Endothelial cell of umbilical vein (primary cell): ENCODE measurements around the gene CDCA3. TPM values are rescaled to one million over a fixed set of nuclear protein-coding genes. Genes with fewer than 3 reads are reported as not detected.
A peak's percentile ranks its signal among the peaks of the same experiment; 100 is the strongest.
"Not testable (repeated sequence)": the region's sequence is repeated elsewhere in the genome, so short reads cannot be mapped to it uniquely, and the experiment has no call there.

Experiments used
- BruUV-seq: library from RNA; stranded (reverse); fragments of 400-500 nt; replicated peaks from 2 replicates; lab custom pipeline; 2021; lab: Mats Ljungman, UMichigan
- CTCF ChIA-PET: fragments of 300-600, 350-600 bp; sonication (Branson Sonifier 250); formaldehyde crosslinking; loops from one replicate; lab custom pipeline; 2021; ENCODE audit warnings: antibody characterized with exemption, inconsistent platforms; lab: Charles Lee
- POLR2A ChIA-PET: fragments of 300-600, 350-600 bp; sonication (Branson Sonifier 250); formaldehyde crosslinking; loops from one replicate; lab custom pipeline; 2021; ENCODE audit warnings: antibody characterized with exemption, inconsistent platforms; lab: Charles Lee
- DNase-seq: peaks from one replicate; pipeline ENCODE4 v3.0.0-alpha.2; 2011; ENCODE audit warnings: low read depth, low spot score
- FAIRE-seq: peaks from 2 replicates; lab custom pipeline; 2011; peaks lifted over from hg19 to GRCh38; lab: Jason Lieb, UNC
- H2AFZ ChIP-seq: 2 replicates; pipeline ENCODE4 v1.6.0; 2012; ENCODE audit warnings: low read depth, low read length, control low read depth, inconsistent platforms
- H3K27ac ChIP-seq: 2 replicates; pipeline ENCODE4 v1.5.1; 2011; ENCODE audit warnings: low read depth, mild to moderate bottlenecking, control low read depth, low read length, moderate library complexity; ENCODE audit not compliant: insufficient read depth
- H3K27me3 ChIP-seq, 2 experiments: 2 replicates each; pipeline versions ENCODE4 v1.6.0 to v1.6.1; 2011; ENCODE audit warnings: low read length in 2 of 2, mixed read lengths in 1 of 2; ENCODE audit not compliant: control insufficient read depth in 2 of 2, insufficient read depth in 2 of 2
- H3K36me3 ChIP-seq, 2 experiments: 2 replicates in 1 of 2; 3 replicates in 1 of 2; pipeline ENCODE4 v1.5.1; 2011; ENCODE audit warnings: low read length in 2 of 2, mild to moderate bottlenecking in 1 of 2, moderate library complexity in 1 of 2; ENCODE audit not compliant: control insufficient read depth in 2 of 2, insufficient read depth in 2 of 2; ENCODE audit errors: extremely low read depth in 1 of 2
- H3K4me1 ChIP-seq: 3 replicates; pipeline ENCODE4 v1.5.1; 2011; ENCODE audit warnings: mild to moderate bottlenecking, low read length; ENCODE audit not compliant: control insufficient read depth, insufficient read depth; ENCODE audit errors: extremely low read depth
- H3K4me2 ChIP-seq: 2 replicates; pipeline ENCODE4 v1.6.1; 2011; ENCODE audit warnings: low read length, control low read depth, mixed read lengths; ENCODE audit not compliant: insufficient read depth
- H3K4me3 ChIP-seq, 3 experiments: fragments of 200-600 bp in 1 of 3; sonication (generic), shearing (Covaris generic) in 1 of 3; replicated peaks in 1 of 3; 2 replicates each; pipeline ENCODE4 v1.5.1; 2011 to 2016; ENCODE audit warnings: control low read depth in 3 of 3, low read length in 3 of 3, mild to moderate bottlenecking in 2 of 3, inconsistent platforms in 1 of 3, low read depth in 1 of 3, moderate library complexity in 1 of 3; ENCODE audit not compliant: insufficient read depth in 1 of 3
- H3K79me2 ChIP-seq: 2 replicates; pipeline ENCODE4 v1.6.0; 2012; ENCODE audit warnings: low read length, inconsistent platforms; ENCODE audit not compliant: control insufficient read depth, insufficient read depth
- H3K9ac ChIP-seq: replicated peaks from 2 replicates; pipeline ENCODE3; 2011; ENCODE audit warnings: low read length, control low read depth; ENCODE audit not compliant: insufficient read depth; ENCODE audit errors: extremely low read depth
- H3K9me1 ChIP-seq: replicated peaks from 3 replicates; pipeline ENCODE4 v1.6.0; 2011; ENCODE audit warnings: mild to moderate bottlenecking, low read length; ENCODE audit not compliant: control insufficient read depth, insufficient read depth; ENCODE audit errors: extremely low read depth
- H3K9me3 ChIP-seq: replicated peaks from 2 replicates; pipeline ENCODE4 v1.5.1; 2012; ENCODE audit warnings: low read length, inconsistent platforms; ENCODE audit not compliant: control insufficient read depth, insufficient read depth
- H4K20me1 ChIP-seq: replicated peaks from 2 replicates; pipeline ENCODE3; 2011; ENCODE audit warnings: mild to moderate bottlenecking, low read length; ENCODE audit not compliant: control insufficient read depth, insufficient read depth; ENCODE audit errors: extremely low read depth
- EZH2 ChIP-seq: IDR thresholded peaks from 2 replicates; pipeline ENCODE4 v1.6.1; 2012; ENCODE audit warnings: borderline replicate concordance, low read depth, mild to moderate bottlenecking, moderate library complexity, low read length, inconsistent platforms; ENCODE audit not compliant: severe bottlenecking
- FOS ChIP-seq: IDR thresholded peaks from 2 replicates; pipeline ENCODE4 v1.6.1; 2011; ENCODE audit warnings: mild to moderate bottlenecking, low read length, moderate library complexity, borderline replicate concordance; ENCODE audit not compliant: insufficient read depth
- GATA2 ChIP-seq: IDR thresholded peaks from 2 replicates; pipeline ENCODE4 v1.7.0; 2011; ENCODE audit warnings: low read depth, mild to moderate bottlenecking, moderate library complexity, mixed read lengths, low read length; ENCODE audit not compliant: insufficient read length, insufficient read depth
- JUN ChIP-seq: IDR thresholded peaks from 2 replicates; pipeline ENCODE4 v1.6.1; 2011; ENCODE audit warnings: borderline replicate concordance, low read depth; ENCODE audit not compliant: insufficient read length, insufficient read depth
- MYC ChIP-seq: IDR thresholded peaks from one replicate; pipeline ENCODE4 v1.6.1; 2011; ENCODE audit warnings: mild to moderate bottlenecking, low read depth, low read length
- POLR2A ChIP-seq: IDR thresholded peaks from 2 replicates; pipeline ENCODE4 v1.6.1; 2012; ENCODE audit warnings: low read depth, mild to moderate bottlenecking, control low read depth, low read length
- POLR2AphosphoS5 ChIP-seq: IDR thresholded peaks from 2 replicates; pipeline ENCODE4 v1.6.1; 2012; ENCODE audit warnings: low read depth, mild to moderate bottlenecking, control low read depth, low read length, moderate library complexity; ENCODE audit not compliant: insufficient read depth
- dilution Hi-C: fragments of 300-500 bp; cut with MboI; formaldehyde crosslinking; loops from one replicate; pipeline ENCODE4 v1.15.0; 2019; ENCODE audit warnings: low sequenced_read_pairs; ENCODE audit not compliant: extremely low pct_ligation_motif_present
- intact Hi-C: fragments of 100-400 bp; cut with micrococcal nuclease; formaldehyde crosslinking; loops from one replicate; pipeline ENCODE4 v1.10.0; 2022
- polyA plus RNA-seq, 4 experiments: library from polyadenylated mRNA; depleted of rRNA in 3 of 4; stranded (reverse) in 3 of 4; unstranded in 1 of 4; fragments of >200 nt; gene quantifications; 2 replicates each; pipeline versions ENCODE4 v1.2.1 to v1.2.3, GENCODE V29; 2011 to 2012; ENCODE audit warnings: missing spikeins in 1 of 4
- total RNA-seq: library from RNA; stranded (reverse); gene quantifications from 2 replicates; pipeline ENCODE4 v1.2.3, GENCODE V29; 2021
- TF ChIP-seq, protein P1 (sequence below): IDR thresholded peaks from 2 replicates; pipeline ENCODE4 v1.6.1; 2011; ENCODE audit not compliant: insufficient read depth, insufficient read length
- TF ChIP-seq, protein P2 (sequence below), 2 donors: IDR thresholded peaks; 1 replicate in 1 of 2; 2 replicates in 1 of 2; pipeline ENCODE4 v1.5.1; 2011; ENCODE audit warnings: low read length in 2 of 2, mild to moderate bottlenecking in 2 of 2, moderate library complexity in 2 of 2, control low read depth in 1 of 2, inconsistent platforms in 1 of 2, low read depth in 1 of 2; ENCODE audit not compliant: insufficient read depth in 1 of 2; ENCODE audit errors: extremely low read depth in 1 of 2

Gene CDCA3
- total and polyA plus RNA-seq, 2 donors (not counting 3 experiments of a cell fraction or from before 2014, with no cell fraction given), result 44.3 to 53.5 TPM

DNA sequence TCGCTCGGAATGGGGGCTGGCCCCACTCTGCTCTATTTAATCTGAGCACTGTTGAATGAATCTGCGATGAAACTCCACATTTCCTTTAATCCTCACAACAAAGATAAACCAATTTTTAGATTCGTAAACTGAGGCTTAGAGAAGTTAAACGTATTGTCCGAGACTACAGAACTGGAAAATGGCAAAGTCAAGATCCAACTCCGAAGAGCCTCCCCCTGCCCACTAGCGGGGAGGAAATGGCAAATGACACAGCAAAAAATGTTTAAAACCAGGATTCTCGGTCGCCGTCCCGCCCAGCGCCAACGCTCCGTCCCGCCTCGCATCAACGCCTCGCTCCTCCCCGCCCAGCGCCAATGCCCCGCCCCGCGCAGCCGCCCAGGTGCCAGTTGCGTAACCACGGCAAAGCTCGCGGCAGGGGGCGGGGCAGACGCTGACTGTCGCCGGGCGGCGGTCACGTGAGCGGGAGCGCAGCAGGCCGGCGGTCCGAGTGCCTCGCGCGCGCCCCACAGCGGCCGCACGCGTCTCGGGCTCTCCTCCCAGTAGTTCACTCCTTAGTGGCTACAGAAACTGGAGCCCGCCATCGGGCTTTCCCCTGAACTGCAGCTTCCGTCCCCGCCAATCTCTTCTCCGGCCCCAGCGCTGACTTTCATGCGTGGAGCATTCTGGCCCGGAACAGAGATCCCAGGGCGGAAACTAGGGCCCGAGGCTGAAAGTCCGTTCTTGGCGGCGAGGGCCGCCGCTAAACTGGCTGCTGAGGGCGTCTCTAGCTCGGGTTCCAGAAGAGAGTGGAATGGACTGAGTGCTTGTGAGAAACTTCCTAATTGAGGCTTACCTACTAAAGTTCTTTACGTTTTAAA lies 39.9 kb upstream of the CDCA3 start:
- H3K79me2 ChIP-seq, result no peaks in the 10 kb centered on the region
- ChIA-PET CTCF (interaction anchor here (0.7 to 2.4 kb wide), 28 partner anchors 9 to 337 kb away, joined by 3 to 74 read pairs (median 4); partner anchors contain the start of genes PTMS, SPSB2 and USP5), POLR2A (interaction anchor here (0.7 to 2.2 kb wide), 7 partner anchors 9 to 167 kb away, joined by 3 to 22 read pairs (median 5); partner anchors contain the start of genes C12orf57, COPS7A, RNU7-1 and SPSB2)
- BruUV-seq, result TSS peak; percentile 62
- intact Hi-C loops, result loop anchor here (1.0 kb wide), 3 partner anchors 13 to 33 kb away; partner anchors contain the start of genes LRRC23 and SPSB2
- peak overlapping the region; percentile 94 for H3K4me2 ChIP-seq
- no peaks in the 10 kb centered on the region for H3K9me3 ChIP-seq
- no peaks in the 10 kb centered on the region for H3K9me1 ChIP-seq
- peak overlapping the region; percentile 96 for H3K27ac ChIP-seq
- H3K27me3 ChIP-seq, result no peaks in the 10 kb centered on the region
- dilution Hi-C loops, result no loop called here
- peak overlapping the region; percentile 83 for H3K9ac ChIP-seq
- peak overlapping the region; percentile 91 for H2AFZ ChIP-seq
- FAIRE-seq (peak; percentile 96), DNase-seq (peak; percentile 98)
- H3K4me1 ChIP-seq, result peaks cover 10% of the 10 kb centered on the region
- peak overlapping the region; percentile 36 to 67 (median 46) for H3K4me3 ChIP-seq
- H4K20me1 ChIP-seq, result no peaks in the 10 kb centered on the region
- TF ChIP-seq JUN, result no peak
- peak; percentile 93 for TF ChIP-seq POLR2A
- TF ChIP-seq, protein P1, sequence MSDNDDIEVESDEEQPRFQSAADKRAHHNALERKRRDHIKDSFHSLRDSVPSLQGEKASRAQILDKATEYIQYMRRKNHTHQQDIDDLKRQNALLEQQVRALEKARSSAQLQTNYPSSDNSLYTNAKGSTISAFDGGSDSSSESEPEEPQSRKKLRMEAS, result peak; percentile 90
- TF ChIP-seq, protein P2, sequence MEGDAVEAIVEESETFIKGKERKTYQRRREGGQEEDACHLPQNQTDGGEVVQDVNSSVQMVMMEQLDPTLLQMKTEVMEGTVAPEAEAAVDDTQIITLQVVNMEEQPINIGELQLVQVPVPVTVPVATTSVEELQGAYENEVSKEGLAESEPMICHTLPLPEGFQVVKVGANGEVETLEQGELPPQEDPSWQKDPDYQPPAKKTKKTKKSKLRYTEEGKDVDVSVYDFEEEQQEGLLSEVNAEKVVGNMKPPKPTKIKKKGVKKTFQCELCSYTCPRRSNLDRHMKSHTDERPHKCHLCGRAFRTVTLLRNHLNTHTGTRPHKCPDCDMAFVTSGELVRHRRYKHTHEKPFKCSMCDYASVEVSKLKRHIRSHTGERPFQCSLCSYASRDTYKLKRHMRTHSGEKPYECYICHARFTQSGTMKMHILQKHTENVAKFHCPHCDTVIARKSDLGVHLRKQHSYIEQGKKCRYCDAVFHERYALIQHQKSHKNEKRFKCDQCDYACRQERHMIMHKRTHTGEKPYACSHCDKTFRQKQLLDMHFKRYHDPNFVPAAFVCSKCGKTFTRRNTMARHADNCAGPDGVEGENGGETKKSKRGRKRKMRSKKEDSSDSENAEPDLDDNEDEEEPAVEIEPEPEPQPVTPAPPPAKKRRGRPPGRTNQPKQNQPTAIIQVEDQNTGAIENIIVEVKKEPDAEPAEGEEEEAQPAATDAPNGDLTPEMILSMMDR (IDR thresholded peaks at IDR 0.05; ENCODE audit: extremely low read depth in 1 of 2, insufficient read depth in 1 of 2, low read depth in 1 of 2, low read length in 2 of 2), result peak; percentile 83 to 89
- no peak for TF ChIP-seq EZH2
- TF ChIP-seq POLR2AphosphoS5, result peak; percentile 98
- TF ChIP-seq GATA2, result no peak
- no peak for TF ChIP-seq MYC
- TF ChIP-seq FOS, result no peak
- no peaks in the 10 kb centered on the region for H3K36me3 ChIP-seq

DNA sequence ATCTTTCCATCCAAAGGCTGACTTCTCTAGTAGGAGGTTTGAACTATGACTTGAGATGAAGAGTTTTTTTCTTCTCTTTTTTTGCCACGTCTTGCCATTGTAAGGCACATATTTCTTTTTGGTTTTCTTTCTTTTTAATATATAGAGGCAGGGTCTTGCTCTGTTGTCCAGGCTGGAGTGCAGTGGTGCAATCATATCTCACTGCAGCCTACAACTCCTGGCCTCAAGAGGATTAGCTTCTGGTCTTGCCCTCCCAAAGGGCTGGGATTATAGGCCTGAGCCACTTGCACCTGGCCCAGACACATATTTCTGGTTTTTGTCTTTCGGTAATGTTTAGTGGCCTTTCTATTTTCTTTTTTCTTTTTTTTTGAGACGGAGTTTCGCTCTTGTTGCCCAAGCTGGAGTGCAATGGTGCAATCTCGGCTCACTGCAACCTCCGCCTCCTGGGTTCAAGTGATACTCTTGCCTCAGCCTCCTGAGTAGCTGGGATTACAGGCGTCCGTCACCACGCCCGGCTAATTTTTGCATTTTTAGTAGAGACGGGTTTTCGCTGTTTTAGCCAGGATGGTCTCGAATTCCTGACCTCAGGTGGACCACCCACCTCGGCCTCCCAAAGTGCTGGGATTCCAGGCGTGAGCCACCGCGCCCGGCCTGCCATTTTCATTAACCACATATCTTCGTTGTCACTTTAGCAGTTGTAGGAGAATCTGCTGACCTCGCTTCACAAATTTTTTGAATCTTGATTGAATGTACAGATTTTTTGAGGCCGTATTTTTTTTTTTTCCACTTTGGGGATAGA lies 38.9 kb upstream of the CDCA3 start:
- H3K9me1 ChIP-seq, CTCF ChIA-PET, H3K9me3 ChIP-seq, H3K27me3 ChIP-seq, H3K4me1 ChIP-seq, H3K9ac ChIP-seq, FAIRE-seq, H3K79me2 ChIP-seq, DNase-seq, intact Hi-C loops, H4K20me1 ChIP-seq, H3K4me3 ChIP-seq, BruUV-seq, H2AFZ ChIP-seq, dilution Hi-C loops, H3K36me3 ChIP-seq: not testable (repeated sequence)
- Histone ChIP-seq H3K27ac (peak overlapping the region; percentile 96), H3K4me2 (peak overlapping the region; percentile 86)
- POLR2A ChIA-PET, result interaction anchor here (2.2 kb wide), 1 partner anchor 23 kb away, joined by 22 read pairs; the partner anchor contains the start of gene TPI1
